ENCODE results near the gene ROPN1B. TPM values are rescaled to one million over a fixed set of nuclear protein-coding genes. Genes with fewer than 3 reads are reported as not detected.

Gene ROPN1B
- total and polyA plus RNA-seq, 2 of the 8 experiments (the other 6 are each of a cell fraction or from before 2014, with no cell fraction given) = 0.30 TPM; not detected in 1

GRCh38 chr3:126024049-126024854 is 55.3 kb downstream of the ROPN1B start:
- Histone ChIP-seq H4K5ac (ENCODE audit: insufficient read length, low read depth, low read length) (no peak overlapping the region), H3K4ac (replicated peaks; ENCODE audit: insufficient read length, low read depth, low read length) (peak overlapping the region; percentile 54), H3K23ac (ENCODE audit: insufficient read length) (no peak overlapping the region), H3K56ac (replicated peaks; ENCODE audit: insufficient read length, low read depth, low read length) (no peak overlapping the region), H3K18ac (ENCODE audit: extremely low read depth, low read length) (peak overlapping the region; percentile 19), H3K36me3 (ENCODE audit: control insufficient read depth in 2 of 4, insufficient read depth in 4 of 4, low read length in 3 of 4) (peaks cover 0 to 3% (median 1%) of the 10 kb centered on the region in 4 experiments; a peak in 2 of 8 replicates), H3K27me3 (replicated peaks in 1 of 4; ENCODE audit: control insufficient read depth in 3 of 4, extremely low read depth in 1 of 4, insufficient read depth in 3 of 4, low read length in 3 of 4) (no peaks in the 10 kb centered on the region), H3K27ac (ENCODE audit: low read depth, low read length) (no peak overlapping the region), H2BK5ac (ENCODE audit: low read depth, low read length) (no peak overlapping the region), H3K23me2 (ENCODE audit: low read depth, low read length) (no peaks in the 10 kb centered on the region), H3K4me1 (replicated peaks in 1 of 4; ENCODE audit: control insufficient read depth in 3 of 4, insufficient read depth in 4 of 4, low read length in 3 of 4) (peaks cover 0 to 14% (median 2%) of the 10 kb centered on the region in 4 experiments; a peak in 4 of 7 replicates), H4K8ac (ENCODE audit: extremely low read depth, insufficient read depth, low read length) (no peak overlapping the region), H4K91ac (replicated peaks; ENCODE audit: insufficient read length, low read length) (no peak overlapping the region), H3K4me3 (ENCODE audit: extremely low read depth in 1 of 4, insufficient read depth in 2 of 4, low read depth in 3 of 4, low read length in 4 of 4) (no peak overlapping the region), H2BK20ac (ENCODE audit: low read length) (no peak overlapping the region), H3K14ac (ENCODE audit: insufficient read length) (no peak overlapping the region), H3K4me2 (ENCODE audit: insufficient read depth in 1 of 2, low read depth in 2 of 2, low read length in 2 of 2) (no peak overlapping the region), H2AK5ac (ENCODE audit: low read depth, low read length) (0 out of 2 replicates have a peak overlapping the region, but pooled peaks have one; percentile 82), H3K9ac (replicated peaks in 1 of 4; ENCODE audit: extremely low read depth in 1 of 4, low read depth in 3 of 4, low read length in 3 of 4) (no peak overlapping the region), H2BK15ac (ENCODE audit: low read length) (no peak overlapping the region), H2BK12ac (ENCODE audit: low read depth, low read length) (peak overlapping the region; percentile 92; the same call in 1 of the 2 replicates), H2BK120ac (replicated peaks; ENCODE audit: low read depth, low read length) (no peak overlapping the region), H4K20me1 (replicated peaks in 1 of 2; ENCODE audit: control insufficient read depth in 1 of 2, insufficient read depth in 2 of 2, low read length in 2 of 2) (no peaks in the 10 kb centered on the region), H3K79me1 (ENCODE audit: low read depth, low read length) (no peaks in the 10 kb centered on the region), H3K9me3 (ENCODE audit: insufficient read depth in 2 of 2, low read depth in 1 of 2, low read length in 1 of 2) (peaks cover 23 to 26% of the 10 kb centered on the region in 2 experiments), H2AFZ (ENCODE audit: low read length) (no peak overlapping the region), H3K79me2 (ENCODE audit: control insufficient read depth in 1 of 2, insufficient read depth in 2 of 2, low read length in 2 of 2) (no peaks in the 10 kb centered on the region)
- WGBS, 2 experiments (ENCODE audit: extremely low coverage in 1 of 2, insufficient coverage in 1 of 2, insufficient read length in 1 of 2, insufficient replicate concordance in 2 of 2, low coverage in 1 of 2, low lambda C conversion rate in 2 of 2, missing lambda C conversion rate in 1 of 2) = 92% methylated on average over 9 of the region's 9 CpGs; no CpG with 5 or more reads in 1 of the 2 experiments
- ChIA-PET CTCF (ENCODE audit: partially characterized antibody) (interaction anchor here (0.7 to 2.4 kb wide), 5 partner anchors 11 to 108 kb away, joined by 3 to 8 read pairs (median 3); no protein-coding TSS in a partner anchor), POLR2A (ENCODE audit: partially characterized antibody) (no interaction called here)
- FAIRE-seq (no peak), DNase-seq (ENCODE audit: low read depth in 1 of 2, low spot score in 2 of 2) (peak in 1 of 2 experiments; percentile 16)
- TF ChIP-seq NRF1 (IDR thresholded peaks at IDR 0.05; ENCODE audit: low read depth, low read length) (no peak), BCL11A (IDR thresholded peaks at IDR 0.05; ENCODE audit: low read depth in 2 of 2, low read length in 2 of 2) (no peak), RXRA (IDR thresholded peaks at IDR 0.05; ENCODE audit: insufficient read depth, low read depth, low read length) (no peak), RBBP5 (IDR thresholded peaks at IDR 0.05; ENCODE audit: borderline replicate concordance, low read depth, low read length) (no peak)
